ENCODE data around the gene CPLX3. TPM values are rescaled to one million over a fixed set of nuclear protein-coding genes. Genes with fewer than 3 reads are reported as not detected.

Gene CPLX3
- total and polyA plus RNA-seq, 10 of the 15 experiments (the other 5 are each of a cell fraction or from before 2014, with no cell fraction given) = 0.02 to 0.04 TPM; not detected in 8

GRCh38 chr15:74793135-74794028 lies 33.0 kb upstream of the CPLX3 start (continued):
- TF ChIP-seq ZNF687 (IDR thresholded peaks at IDR 0.05) (no peak; the same call in 1 of the 2 replicates), TAF1 (IDR thresholded peaks at IDR 0.05; ENCODE audit: borderline replicate concordance, low read depth, low read length) (no peak), POLR2AphosphoS2 (IDR thresholded peaks at IDR 0.05; ENCODE audit: low read depth, low read length) (0 out of 2 replicates have a peak, but pooled peaks have one; percentile 24), YY1 (IDR thresholded peaks at IDR 0.05; ENCODE audit: low read depth, low read length) (0 out of 2 replicates have a peak, but pooled peaks have one; percentile 49), RAD21 (IDR thresholded peaks at IDR 0.05; ENCODE audit: insufficient read depth, low read depth, low read length) (peak; percentile 64), SIN3A (IDR thresholded peaks at IDR 0.05; ENCODE audit: low read depth, low read length) (peak; percentile 81; the same call in 1 of the 2 replicates), MAX (IDR thresholded peaks at IDR 0.05; ENCODE audit: low read depth, low read length) (peak; percentile 29; the same call in 1 of the 2 replicates), BMI1 (IDR thresholded peaks at IDR 0.05; ENCODE audit: borderline replicate concordance) (peak; percentile 47), ZBTB33 (IDR thresholded peaks at IDR 0.05) (no peak), CTCF (IDR thresholded peaks at IDR 0.05 in 2 of 3, conservative IDR thresholded peaks at IDR 0.05 in 1 of 3; ENCODE audit: control insufficient read depth in 2 of 3, extremely low read depth in 1 of 3, insufficient read depth in 1 of 3, low read depth in 3 of 3, low read length in 3 of 3) (peak; percentile 63 to 68 (median 64)), ZBED1 (IDR thresholded peaks at IDR 0.05; ENCODE audit: borderline replicate concordance) (no peak), TCF12 (IDR thresholded peaks at IDR 0.05; ENCODE audit: low read depth, low read length) (0 out of 2 replicates have a peak, but pooled peaks have one; percentile 28)

All from GM12878 (cell line).